ENCODE data around the gene KBTBD3.

Gene KBTBD3

GRCh38 chr11:106001304-106002012 lies 75.7 kb downstream of the KBTBD3 start:
- DNase-seq (ENCODE audit: low read depth), result no peak
- no peak for TF ChIP-seq CTCF (IDR thresholded peaks at IDR 0.05; ENCODE audit: control insufficient read depth, extremely low read depth, insufficient read depth)
- no peak overlapping the region for H3K4me3 ChIP-seq (ENCODE audit: low read depth, low read length)
